ENCODE measurements around the gene MYBBP1A.
"Not testable (repeated sequence)": the region's sequence is repeated elsewhere in the genome, so short reads cannot be mapped to it uniquely, and the experiment has no call there.

MYBBP1A gene

GRCh38 chr17:4554997-4555799 is at the start of gene MYBBP1A:
MYBBP1A (minus strand) TSS chr17:4555384; CDS start chr17:4555324, 60 bp downstream.
- DNase-seq: peak; percentile 96

- not testable (repeated sequence) for DNase-seq
Observed at GRCh38 chr17:4604736-4605135, 49.6 kb upstream of the MYBBP1A start.

- no peak for DNase-seq
Observed at GRCh38 chr17:4604111-4604644, 49.0 kb upstream of the MYBBP1A start.

GRCh38 chr17:4602041-4602440 is 46.9 kb upstream of the MYBBP1A start:
- DNase-seq: no peak

GRCh38 chr17:4601326-4601725 is 46.1 kb upstream of the MYBBP1A start:
- DNase-seq: no peak

- no peak for DNase-seq
Observed at GRCh38 chr17:4600563-4600962, 45.4 kb upstream of the MYBBP1A start.

GRCh38 chr17:4599505-4600281 is 44.5 kb upstream of the MYBBP1A start:
- no peak for DNase-seq

GRCh38 chr17:4598776-4599504 is 43.8 kb upstream of the MYBBP1A start:
- no peak for DNase-seq

GRCh38 chr17:4597975-4598374 is 42.8 kb upstream of the MYBBP1A start:
- no peak for DNase-seq

GRCh38 chr17:4596636-4597380 is 41.6 kb upstream of the MYBBP1A start:
- no peak for DNase-seq

- not testable (repeated sequence) for DNase-seq
Observed at GRCh38 chr17:4595685-4596342, 40.6 kb upstream of the MYBBP1A start.

GRCh38 chr17:4594931-4595684 is 39.9 kb upstream of the MYBBP1A start:
- peak; percentile 22 to 38 for DNase-seq

GRCh38 chr17:4594406-4594805 is 39.2 kb upstream of the MYBBP1A start:
- DNase-seq: no peak

GRCh38 chr17:4593021-4593421 is 37.8 kb upstream of the MYBBP1A start:
- DNase-seq: no peak

GRCh38 chr17:4592240-4593005 is 37.2 kb upstream of the MYBBP1A start:
- no peak for DNase-seq

- no peak for DNase-seq
Observed at GRCh38 chr17:4591529-4591928, 36.3 kb upstream of the MYBBP1A start.

GRCh38 chr17:4590981-4591453 is 35.8 kb upstream of the MYBBP1A start:
- DNase-seq: no peak

GRCh38 chr17:4590042-4590441 is 34.9 kb upstream of the MYBBP1A start:
- not testable (repeated sequence) for DNase-seq

GRCh38 chr17:4588898-4589625 is 33.9 kb upstream of the MYBBP1A start:
- no peak for DNase-seq
